Activated CD4-positive, alpha-beta T cell treated with anti-CD3 and anti-CD28 coated beads for 4 hours (primary cell): ENCODE results near the gene SP4.
"Not testable (repeated sequence)": the region's sequence is repeated elsewhere in the genome, so short reads cannot be mapped to it uniquely, and the experiment has no call there.

ENCODE experiments used
- DNase-seq, 2 donors: peaks; one replicate each; pipeline ENCODE4 v3.0.0-alpha.2; 2020

SP4 gene

GRCh38 chr7:21532485-21532884, 104.6 kb downstream of the SP4 start:
- DNase-seq, result not testable (repeated sequence)

GRCh38 chr7:21533646-21534045, 105.8 kb downstream of the SP4 start:
- DNase-seq, result not testable (repeated sequence)

GRCh38 chr7:21536445-21537118, 108.7 kb downstream of the SP4 start:
- DNase-seq, result not testable (repeated sequence)

DNA sequence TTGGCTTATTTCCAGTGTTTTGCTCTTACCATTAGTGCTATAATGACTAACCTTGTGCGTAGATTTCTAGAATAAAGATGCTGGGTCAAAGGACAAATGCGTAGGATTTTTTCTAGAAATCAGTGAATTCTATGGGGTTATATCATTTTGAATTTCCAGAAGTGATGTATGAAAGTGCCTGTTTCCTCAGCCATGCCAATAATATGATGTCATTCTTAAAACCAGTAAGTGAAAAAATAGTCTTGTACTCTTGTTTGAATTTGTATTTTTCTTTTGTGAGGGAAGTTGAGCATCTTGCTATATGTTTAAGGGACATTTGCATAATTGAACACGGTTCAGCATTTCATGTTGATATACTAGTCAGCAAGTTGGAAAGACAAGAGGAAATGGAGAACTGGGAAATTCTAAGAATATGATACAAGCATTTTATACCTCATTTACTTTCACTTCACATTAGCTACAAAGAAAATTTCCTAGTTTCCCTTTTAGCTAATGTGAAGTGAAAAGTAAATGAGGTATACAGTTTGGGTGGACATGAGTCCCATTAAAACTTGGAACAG, 111.1 kb downstream of the SP4 start:
- DNase-seq, result no peak

GRCh38 chr7:21542891-21543527, 115.1 kb downstream of the SP4 start, which contains the start of gene DNAH11:
Gene DNAH11 (plus strand): TSS chr7:21543039. CDS start chr7:21543246, 207 bp downstream.
- no peak for DNase-seq

GRCh38 chr7:21543528-21544302, 115.8 kb downstream of the SP4 start:
- no peak for DNase-seq

- DNase-seq, result no peak
Observed at GRCh38 chr7:21544303-21544656, 116.4 kb downstream of the SP4 start.

DNA sequence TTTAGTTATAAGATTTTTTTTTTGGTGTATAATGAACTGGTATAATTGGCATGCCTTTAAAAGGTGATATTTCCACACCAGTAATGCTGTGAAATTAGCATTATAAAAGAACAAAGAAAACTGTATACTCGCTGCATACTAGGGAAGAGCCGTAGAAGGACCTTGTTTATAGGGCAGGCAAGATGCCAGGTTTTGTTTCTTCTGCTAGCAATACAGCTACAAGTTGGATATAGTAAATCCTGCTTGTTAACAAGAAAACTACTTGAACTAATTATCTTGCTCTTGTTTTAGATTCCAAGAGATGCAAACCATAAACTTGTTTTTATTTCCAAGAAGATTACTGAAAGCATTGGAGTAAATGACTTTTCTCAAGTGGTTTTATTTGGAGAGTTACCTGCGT, 116.8 kb downstream of the SP4 start:
- DNase-seq, result no peak

- DNase-seq, result no peak
Observed at GRCh38 chr7:21547501-21547900, 119.6 kb downstream of the SP4 start.

DNA sequence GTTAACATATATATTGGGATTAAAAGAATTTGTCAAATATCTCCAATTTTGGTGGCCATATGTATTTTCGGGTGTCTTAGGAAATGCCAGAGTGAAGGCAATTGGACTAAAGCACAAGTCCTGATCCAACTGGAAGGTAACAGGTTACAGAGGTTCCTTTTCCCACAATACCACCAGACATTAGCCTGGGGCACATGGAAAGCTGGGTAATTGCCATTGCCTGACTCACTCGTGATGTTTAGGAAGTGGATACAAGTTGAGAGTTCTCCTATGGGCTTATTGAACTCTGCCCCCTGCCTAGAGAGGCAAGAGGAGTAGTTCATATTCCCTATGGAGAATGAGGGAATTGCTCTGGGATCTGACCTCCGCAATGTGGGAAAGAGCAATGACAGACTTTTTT, 120.6 kb downstream of the SP4 start:
- no peak for DNase-seq

- no peak for DNase-seq
Observed at GRCh38 chr7:21550076-21550475, 122.2 kb downstream of the SP4 start.

- DNase-seq, result no peak
Observed at GRCh38 chr7:21550821-21551531, 123.1 kb downstream of the SP4 start.

DNA sequence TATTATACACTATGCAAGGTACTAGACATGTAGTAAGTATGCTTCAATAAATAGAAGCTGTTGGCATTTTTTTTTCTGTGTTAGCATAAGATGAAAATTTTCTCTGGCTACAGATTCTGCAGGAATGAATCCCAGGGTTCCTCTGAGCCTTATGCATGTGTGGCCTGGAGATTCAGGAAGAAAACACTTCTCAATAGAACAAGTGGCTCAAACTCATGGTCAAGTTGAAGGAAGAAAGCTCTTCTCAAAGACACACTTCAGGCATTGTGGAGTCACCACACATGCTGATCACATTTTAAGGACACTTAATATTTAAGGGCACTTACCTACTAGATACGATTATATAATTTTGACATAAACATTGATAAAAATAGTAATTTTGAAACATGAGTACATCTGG, 134.5 kb downstream of the SP4 start:
- DNase-seq, result no peak
